Cardiac muscle cell (in vitro differentiated cells and primary cell): ENCODE results near the gene RPS15. TPM values are rescaled to one million over a fixed set of nuclear protein-coding genes. Genes with fewer than 3 reads are reported as not detected.

Experiments used
- DNase-seq, 2 donors: peaks; one replicate each; pipeline versions ENCODE4 v3.0.0 to v3.0.0-alpha.2; 2010 to 2017; ENCODE audit warnings: low read depth in 1 of 2, low spot score in 1 of 2
- H3K27ac ChIP-seq: fragments of 200-600 bp; sonication (generic); 2 replicates; pipeline ENCODE4 v1.5.1; 2016
- H3K27me3 ChIP-seq: fragments of 200-600 bp; sonication (generic); 2 replicates; pipeline ENCODE4 v1.6.0; 2016; ENCODE audit warnings: control low read depth
- H3K36me3 ChIP-seq: fragments of 200-600 bp; sonication (generic); 2 replicates; pipeline ENCODE4 v1.5.1; 2016; ENCODE audit warnings: control low read depth
- H3K4me1 ChIP-seq: fragments of 200-600 bp; sonication (generic); 2 replicates; pipeline ENCODE4 v1.8.1; 2017; ENCODE audit warnings: low read depth, mild to moderate bottlenecking, mixed run types
- H3K4me3 ChIP-seq: fragments of 200-600 bp; sonication (generic); 2 replicates; pipeline ENCODE4 v1.5.1; 2016; ENCODE audit warnings: mild to moderate bottlenecking
- H3K9me3 ChIP-seq: fragments of 200-600 bp; sonication (generic); 2 replicates; pipeline ENCODE4 v1.5.1; 2017; ENCODE audit warnings: low read depth, mild to moderate bottlenecking, control low read depth
- polyA plus RNA-seq: library from polyadenylated mRNA; unstranded; fragments of >200 nt; fragmentation: Nextera tagmentation; extraction: Ambion mirVana; gene quantifications from 2 replicates; pipeline ENCODE4 v1.2.1, GENCODE V29; 2016
- total RNA-seq: library from RNA; depleted of rRNA; stranded (reverse); fragments of >200 nt; gene quantifications from 2 replicates; pipeline ENCODE4 v1.2.3, GENCODE V29; 2016
- TF ChIP-seq, protein P1 (sequence below): IDR thresholded peaks from 2 replicates; pipeline ENCODE4 v1.5.1; 2012; ENCODE audit warnings: low read depth, mild to moderate bottlenecking, low read length

The RPS15 gene
- total and polyA plus RNA-seq, 2 experiments from 2014 or later: 1,129 to 6,817 TPM

DNA sequence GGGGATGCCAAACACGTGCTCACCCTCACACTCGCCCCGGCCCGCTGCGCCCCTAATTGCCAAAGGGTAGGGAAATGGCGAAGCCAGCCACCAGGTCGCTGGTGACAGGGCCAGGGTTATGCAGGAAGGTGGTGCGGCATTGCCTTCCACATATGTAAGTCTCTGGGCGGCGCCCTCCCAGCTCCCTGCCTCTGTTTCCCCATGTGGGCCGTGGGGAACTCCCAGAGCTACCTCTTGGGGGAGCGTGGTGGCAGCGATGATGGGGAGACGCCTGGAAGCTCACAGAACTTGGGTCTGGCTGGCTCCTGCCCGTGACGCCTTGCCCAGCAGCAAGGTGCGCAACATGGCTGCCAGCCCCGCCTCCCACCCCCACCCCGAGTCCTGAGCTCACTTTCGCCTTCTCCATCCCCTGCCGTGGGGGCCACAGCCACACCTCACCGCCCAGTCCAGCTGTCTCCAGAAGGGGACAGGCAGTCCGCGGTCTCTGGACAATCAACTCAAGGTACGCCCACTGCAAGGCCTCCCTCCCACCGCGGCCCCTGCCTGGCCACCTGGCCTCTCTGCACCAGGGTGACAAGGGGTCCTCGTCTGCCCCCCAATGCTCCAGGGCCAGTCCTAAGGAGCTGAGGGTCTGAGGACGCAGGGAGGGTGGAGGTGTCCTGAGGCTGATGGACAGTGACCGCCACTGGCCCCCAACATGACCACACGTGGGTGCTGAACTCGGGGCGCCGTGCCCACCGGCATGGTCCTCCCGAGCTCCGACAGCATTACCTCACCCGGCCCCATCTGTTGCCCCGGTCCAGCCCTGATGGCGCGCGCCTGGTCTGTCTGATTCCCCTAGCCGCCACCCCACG, 34.3 kb downstream of the RPS15 start:
- Histone ChIP-seq H3K27ac (no peak overlapping the region), H3K4me1 (peaks cover 12% of the 10 kb centered on the region), H3K36me3 (no peaks in the 10 kb centered on the region), H3K4me3 (no peak overlapping the region), H3K27me3 (peaks cover 63% of the 10 kb centered on the region), H3K9me3 (no peaks in the 10 kb centered on the region)
- DNase-seq: no peak
- TF ChIP-seq, protein P1, sequence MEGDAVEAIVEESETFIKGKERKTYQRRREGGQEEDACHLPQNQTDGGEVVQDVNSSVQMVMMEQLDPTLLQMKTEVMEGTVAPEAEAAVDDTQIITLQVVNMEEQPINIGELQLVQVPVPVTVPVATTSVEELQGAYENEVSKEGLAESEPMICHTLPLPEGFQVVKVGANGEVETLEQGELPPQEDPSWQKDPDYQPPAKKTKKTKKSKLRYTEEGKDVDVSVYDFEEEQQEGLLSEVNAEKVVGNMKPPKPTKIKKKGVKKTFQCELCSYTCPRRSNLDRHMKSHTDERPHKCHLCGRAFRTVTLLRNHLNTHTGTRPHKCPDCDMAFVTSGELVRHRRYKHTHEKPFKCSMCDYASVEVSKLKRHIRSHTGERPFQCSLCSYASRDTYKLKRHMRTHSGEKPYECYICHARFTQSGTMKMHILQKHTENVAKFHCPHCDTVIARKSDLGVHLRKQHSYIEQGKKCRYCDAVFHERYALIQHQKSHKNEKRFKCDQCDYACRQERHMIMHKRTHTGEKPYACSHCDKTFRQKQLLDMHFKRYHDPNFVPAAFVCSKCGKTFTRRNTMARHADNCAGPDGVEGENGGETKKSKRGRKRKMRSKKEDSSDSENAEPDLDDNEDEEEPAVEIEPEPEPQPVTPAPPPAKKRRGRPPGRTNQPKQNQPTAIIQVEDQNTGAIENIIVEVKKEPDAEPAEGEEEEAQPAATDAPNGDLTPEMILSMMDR: no peak

DNA sequence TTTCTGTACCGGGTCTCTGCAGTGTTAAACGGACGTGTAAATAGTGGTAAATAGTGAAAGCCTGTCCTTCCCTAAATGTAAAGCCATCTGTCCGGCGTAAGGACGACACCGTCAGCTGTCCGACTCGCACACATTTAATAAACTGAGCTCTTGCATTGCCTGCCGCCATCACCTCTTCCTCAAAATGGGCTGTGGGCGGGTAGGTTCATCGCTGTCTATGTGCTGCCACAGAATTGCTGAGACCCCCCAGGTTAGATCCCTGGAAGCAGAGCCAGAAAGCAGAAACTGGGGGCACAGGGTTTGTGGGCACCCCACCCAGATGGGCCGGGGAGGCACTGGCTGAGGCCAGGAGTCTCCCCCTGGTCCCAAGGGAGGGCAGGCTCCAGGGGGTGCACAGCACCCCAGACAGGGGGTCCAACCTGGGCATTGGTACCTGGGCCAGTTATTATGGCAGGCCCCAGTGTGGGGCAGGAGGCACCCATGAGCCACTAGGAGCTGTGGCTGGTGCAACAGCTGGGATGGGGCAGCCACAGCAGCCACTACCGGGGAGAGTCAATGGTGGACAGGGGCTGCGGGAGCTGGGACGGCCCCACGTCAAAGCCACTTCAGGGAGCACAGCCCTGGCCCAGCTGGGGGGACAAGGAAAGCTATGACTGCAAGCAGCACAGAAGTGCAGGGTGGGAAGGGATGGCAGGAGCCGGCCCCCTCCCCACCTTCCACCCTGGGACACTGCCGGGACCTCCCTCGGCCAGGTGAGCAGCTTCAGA, 35.1 kb downstream of the RPS15 start:
- Histone ChIP-seq H3K36me3 (no peaks in the 10 kb centered on the region), H3K4me1 (peaks cover 9% of the 10 kb centered on the region), H3K9me3 (no peaks in the 10 kb centered on the region), H3K4me3 (no peak overlapping the region), H3K27ac (no peak overlapping the region), H3K27me3 (peaks cover 55% of the 10 kb centered on the region)
- DNase-seq: no peak
- TF ChIP-seq, protein P1: no peak

DNA sequence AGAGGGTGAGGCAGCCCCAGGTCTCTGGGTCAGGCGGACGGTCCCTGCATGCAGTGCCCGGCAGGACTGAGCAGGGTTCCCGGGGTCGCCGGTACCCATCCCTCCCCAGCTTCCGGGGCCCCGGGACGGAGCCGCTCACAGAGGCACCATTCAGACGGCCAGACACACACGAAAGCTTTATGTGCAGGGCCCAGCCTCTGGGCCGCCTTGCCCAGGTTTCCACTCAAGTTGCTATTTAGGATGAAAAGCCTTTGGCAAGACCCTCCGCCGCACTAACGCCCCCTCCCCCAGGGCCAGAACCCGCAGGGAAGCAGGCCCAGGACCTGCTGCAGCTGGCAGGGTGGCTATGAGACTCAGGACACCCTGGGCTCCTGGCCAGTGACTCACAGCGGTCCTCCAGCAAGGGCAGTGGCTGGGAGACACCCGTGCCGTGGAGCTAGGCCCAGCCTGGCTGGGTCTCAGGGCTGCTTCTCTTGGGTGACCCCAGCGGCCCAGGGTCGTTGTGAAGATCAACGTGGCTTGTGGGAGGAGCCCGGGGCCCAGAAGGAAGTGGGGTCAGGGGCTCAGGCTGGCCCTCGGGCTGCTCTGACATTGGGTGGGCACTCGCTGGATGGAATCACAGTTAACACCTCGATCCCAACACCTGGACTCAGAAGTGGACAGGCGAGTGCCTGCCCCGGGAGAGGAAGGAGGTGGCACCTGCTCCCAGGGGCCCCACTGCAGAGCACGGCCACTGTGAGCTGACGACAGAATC, 36.0 kb downstream of the RPS15 start:
- no peaks in the 10 kb centered on the region for H3K9me3 ChIP-seq
- H3K27ac ChIP-seq: no peak overlapping the region
- DNase-seq: no peak
- H3K4me3 ChIP-seq: no peak overlapping the region
- no peaks in the 10 kb centered on the region for H3K36me3 ChIP-seq
- H3K27me3 ChIP-seq: peaks cover 46% of the 10 kb centered on the region
- peaks cover 9% of the 10 kb centered on the region for H3K4me1 ChIP-seq
- TF ChIP-seq, protein P1: no peak

DNA sequence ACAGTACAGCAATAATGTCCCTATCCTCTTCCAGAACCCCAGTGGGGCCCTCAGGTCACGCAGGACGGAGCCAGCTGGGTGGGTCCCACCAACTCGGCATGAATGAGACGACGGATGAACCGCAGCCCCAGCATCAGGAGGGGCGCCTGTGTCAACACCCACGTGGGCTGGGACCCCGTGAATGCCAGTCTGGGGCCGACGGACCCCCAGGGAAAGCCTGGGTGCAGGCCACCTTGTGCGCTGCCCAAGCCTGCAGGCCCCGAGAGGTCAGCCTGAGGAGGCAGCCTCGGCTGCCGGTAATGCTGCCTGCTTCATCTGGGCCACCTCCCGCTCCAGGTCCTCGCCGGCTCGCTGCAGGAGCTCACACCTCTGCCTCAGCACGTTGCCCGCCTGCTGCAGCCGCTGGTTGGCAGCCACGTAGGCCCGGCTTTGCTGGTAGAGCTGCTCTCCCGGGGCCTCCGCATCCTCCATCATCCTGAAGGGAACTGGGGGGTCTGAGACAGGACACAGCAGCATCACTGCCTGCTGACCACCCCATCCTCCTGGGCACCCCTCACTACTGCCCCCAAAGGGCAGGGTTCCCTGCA, 36.7 kb downstream of the RPS15 start:
- peaks cover 14% of the 10 kb centered on the region for H3K4me1 ChIP-seq
- DNase-seq: no peak
- no peaks in the 10 kb centered on the region for H3K36me3 ChIP-seq
- no peak overlapping the region for H3K4me3 ChIP-seq
- H3K27me3 ChIP-seq: peaks cover 39% of the 10 kb centered on the region
- TF ChIP-seq, protein P1: no peak
- no peak overlapping the region for H3K27ac ChIP-seq
- H3K9me3 ChIP-seq: no peaks in the 10 kb centered on the region
